Measurements from ENCODE around the gene WASF1. TPM values are rescaled to one million over a fixed set of nuclear protein-coding genes. Genes with fewer than 3 reads are reported as not detected.

WASF1 gene
- polyA plus RNA-seq, 6 donors from 2014 or later: 6.9 to 21.6 (median 11.2) TPM

GRCh38 chr6:110063594-110064263 lies 115.7 kb downstream of the WASF1 start:
- no peaks in the 10 kb centered on the region for H3K9me3 Mint-ChIP-seq
- ATAC-seq (ENCODE audit: low read depth in 2 of 2) (no peak), DNase-seq (no peak)
- no peak overlapping the region for H3K4me3 Mint-ChIP-seq
- no peaks in the 10 kb centered on the region for H3K36me3 Mint-ChIP-seq
- H3K27me3 Mint-ChIP-seq: peaks cover 0 to 19% (median 8%) of the 10 kb centered on the region in 3 donors
- peaks cover 18 to 33% (median 21%) of the 10 kb centered on the region in 3 donors for H3K4me1 Mint-ChIP-seq
- H3K27ac Mint-ChIP-seq: peak overlapping the region in 1 of 6 donors; percentile 23

GRCh38 chr6:110055387-110055735 lies 124.1 kb downstream of the WASF1 start:
- H3K4me1 Mint-ChIP-seq: peaks cover 0 to 10% (median 6%) of the 10 kb centered on the region in 3 donors
- ATAC-seq (ENCODE audit: low read depth in 2 of 2) (no peak), DNase-seq (no peak)
- no peak overlapping the region for H3K4me3 Mint-ChIP-seq
- H3K27me3 Mint-ChIP-seq: peaks cover 0 to 9% (median 0%) of the 10 kb centered on the region in 3 donors
- no peaks in the 10 kb centered on the region for H3K36me3 Mint-ChIP-seq
- H3K27ac Mint-ChIP-seq: no peak overlapping the region
- H3K9me3 Mint-ChIP-seq: no peaks in the 10 kb centered on the region

GRCh38 chr6:110054664-110055386 lies 124.6 kb downstream of the WASF1 start:
- no peaks in the 10 kb centered on the region for H3K36me3 Mint-ChIP-seq
- no peak for ATAC-seq (ENCODE audit: low read depth in 2 of 2)
- H3K9me3 Mint-ChIP-seq: no peaks in the 10 kb centered on the region
- H3K27ac Mint-ChIP-seq: peak overlapping the region in 1 of 6 donors; percentile 19
- H3K27me3 Mint-ChIP-seq: peaks cover 0 to 3% (median 0%) of the 10 kb centered on the region in 3 donors
- no peak overlapping the region for H3K4me3 Mint-ChIP-seq
- H3K4me1 Mint-ChIP-seq: peaks cover 0 to 10% (median 6%) of the 10 kb centered on the region in 3 donors
- DNase-seq: no peak

- H3K36me3 Mint-ChIP-seq: no peaks in the 10 kb centered on the region
- ATAC-seq (ENCODE audit: low read depth in 2 of 2): no peak
- peak overlapping the region in 2 of 6 donors; percentile 43 to 54 for H3K27ac Mint-ChIP-seq
- H3K27me3 Mint-ChIP-seq: no peaks in the 10 kb centered on the region
- no peak overlapping the region for H3K4me3 Mint-ChIP-seq
- DNase-seq: peak; percentile 22
- peaks cover 0 to 10% (median 6%) of the 10 kb centered on the region in 3 donors for H3K4me1 Mint-ChIP-seq
- H3K9me3 Mint-ChIP-seq: no peaks in the 10 kb centered on the region
These were observed 125.9 kb downstream of the WASF1 start for GRCh38 chr6:110053395-110054240.

GRCh38 chr6:110050440-110050813 lies 129.0 kb downstream of the WASF1 start:
- Mint-ChIP-seq H3K9me3 (peaks cover 0 to 4% (median 0%) of the 10 kb centered on the region in 7 donors), H3K27me3 (no peaks in the 10 kb centered on the region), H3K4me1 (peaks cover 0 to 10% (median 6%) of the 10 kb centered on the region in 3 donors), H3K27ac (no peak overlapping the region), H3K36me3 (no peaks in the 10 kb centered on the region), H3K4me3 (no peak overlapping the region)
- no peak for DNase-seq
- ATAC-seq (ENCODE audit: low read depth in 2 of 2): no peak

Other genes starting within 250 kb of the WASF1 start
- not detected for gene GPR6, start 201.4 kb downstream of the WASF1 start, polyA plus RNA-seq (ENCODE audit: low read depth in 6 of 6)
- 10 to 100 TPM; 36.8 to 56.8 (median 48.8) TPM for gene CDC40, start 757 bp upstream of the WASF1 start, polyA plus RNA-seq (ENCODE audit: low read depth in 6 of 6)
- under 1 TPM in 1 of 6 donors, not detected in 5; 0.28 TPM for gene METTL24, start 178.7 kb upstream of the WASF1 start, polyA plus RNA-seq (ENCODE audit: low read depth in 6 of 6)
- gene DDO, start 235.9 kb upstream of the WASF1 start, polyA plus RNA-seq (ENCODE audit: low read depth in 6 of 6): not detected

Data from naive B cell (primary cell).